T-helper 1 cell (primary cell): ENCODE data around the gene ACAP3.
A peak's percentile ranks its signal among the peaks of the same experiment; 100 is the strongest.
"Not testable (repeated sequence)": the region's sequence is repeated elsewhere in the genome, so short reads cannot be mapped to it uniquely, and the experiment has no call there.

Experiments used
- DNase-seq, 5 donors: peaks; one replicate each; pipeline ENCODE4 v3.0.0-alpha.2; 2012 to 2020

ACAP3 gene

DNA sequence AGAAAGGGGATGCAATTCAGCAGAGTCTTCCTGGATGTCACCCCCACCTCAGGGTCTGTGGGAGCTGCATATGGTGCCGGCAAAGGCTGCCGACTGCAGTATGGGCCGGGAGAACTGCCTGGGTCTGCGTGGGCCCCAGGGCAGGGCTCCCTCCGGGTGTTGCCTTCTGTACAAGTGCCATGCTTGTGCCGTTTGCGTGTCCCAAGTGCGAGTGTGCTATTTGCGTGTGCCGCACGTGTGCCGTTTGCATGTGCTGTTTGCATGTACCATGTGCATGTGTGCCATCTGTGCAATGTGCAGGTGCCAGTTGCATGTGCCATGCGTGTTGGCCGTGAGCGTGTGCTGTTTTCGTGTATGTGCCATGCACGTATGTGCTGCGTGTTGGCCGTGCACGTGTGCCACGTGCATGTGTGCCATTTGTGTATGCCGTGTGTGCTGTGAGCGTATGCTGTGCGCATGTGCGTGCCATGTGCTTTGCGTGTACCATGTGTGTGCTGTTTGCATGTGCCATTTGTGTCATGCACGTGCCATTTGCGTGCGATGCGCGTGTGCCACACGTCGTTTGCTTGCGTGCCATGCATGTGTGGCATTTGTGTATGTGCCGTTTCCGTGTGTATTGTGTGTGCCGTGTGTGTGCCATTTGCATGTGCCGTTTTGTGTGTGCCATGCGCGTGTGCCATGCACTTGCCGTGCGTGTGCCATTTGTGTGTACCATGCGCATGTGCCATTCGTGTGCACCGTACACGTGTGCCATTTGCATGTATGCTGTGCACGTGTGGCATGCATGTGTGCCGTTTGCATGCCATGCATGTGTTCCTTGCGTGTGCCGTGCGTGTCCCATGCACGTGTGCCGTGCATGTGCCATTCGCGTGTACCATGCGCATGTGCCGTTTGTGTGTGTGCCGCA is 21.8 kb upstream of the ACAP3 start:
- no peak for DNase-seq

DNA sequence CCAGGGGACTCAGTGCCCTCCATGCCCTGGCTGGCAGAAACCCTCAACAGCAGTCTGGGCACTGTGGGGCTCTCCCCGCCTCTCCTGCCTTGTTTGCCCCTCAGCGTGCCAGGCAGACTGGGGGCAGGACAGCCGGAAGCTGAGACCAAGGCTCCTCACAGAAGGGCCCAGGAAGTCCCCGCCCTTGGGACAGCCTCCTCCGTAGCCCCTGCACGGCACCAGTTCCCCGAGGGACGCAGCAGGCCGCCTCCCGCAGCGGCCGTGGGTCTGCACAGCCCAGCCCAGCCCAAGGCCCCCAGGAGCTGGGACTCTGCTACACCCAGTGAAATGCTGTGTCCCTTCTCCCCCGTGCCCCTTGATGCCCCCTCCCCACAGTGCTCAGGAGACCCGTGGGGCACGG is 20.5 kb upstream of the ACAP3 start:
- no peak for DNase-seq

DNA sequence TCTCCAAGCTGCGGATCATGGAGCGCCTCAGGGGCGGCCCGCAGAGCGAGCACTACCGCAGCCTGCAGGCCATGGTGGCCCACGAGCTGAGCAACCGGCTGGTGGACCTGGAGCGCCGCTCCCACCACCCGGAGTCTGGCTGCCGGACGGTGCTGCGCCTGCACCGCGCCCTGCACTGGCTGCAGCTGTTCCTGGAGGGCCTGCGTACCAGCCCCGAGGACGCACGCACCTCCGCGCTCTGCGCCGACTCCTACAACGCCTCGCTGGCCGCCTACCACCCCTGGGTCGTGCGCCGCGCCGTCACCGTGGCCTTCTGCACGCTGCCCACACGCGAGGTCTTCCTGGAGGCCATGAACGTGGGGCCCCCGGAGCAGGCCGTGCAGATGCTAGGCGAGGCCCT is 19.6 kb upstream of the ACAP3 start:
- no peak for DNase-seq

DNA sequence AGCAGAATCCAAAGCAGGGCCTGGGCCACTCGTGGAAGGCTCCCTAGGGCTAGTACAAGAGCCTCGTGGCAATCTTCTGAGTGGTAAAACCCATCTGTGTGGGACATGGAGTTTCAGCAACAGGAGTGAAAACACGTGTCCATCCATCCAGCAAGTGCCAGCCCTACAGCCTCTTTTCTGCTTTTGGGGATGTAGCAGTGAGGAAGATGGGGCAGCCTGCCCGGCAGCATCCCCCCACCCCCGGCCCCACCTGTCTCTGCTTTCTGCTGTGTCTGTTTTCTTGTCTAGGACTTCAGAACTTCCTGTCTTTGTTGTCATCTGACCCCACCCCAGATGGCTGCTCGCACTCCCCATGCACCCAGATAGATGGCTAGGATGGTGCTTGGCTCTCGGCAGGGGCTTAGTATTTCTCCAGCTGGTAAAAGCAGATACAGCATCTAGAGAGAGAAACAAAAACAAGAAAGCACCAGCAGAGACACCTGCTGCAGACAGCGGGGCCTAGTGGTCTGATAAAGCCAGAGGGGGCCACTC is 18.4 kb upstream of the ACAP3 start:
- no peak for DNase-seq

DNA sequence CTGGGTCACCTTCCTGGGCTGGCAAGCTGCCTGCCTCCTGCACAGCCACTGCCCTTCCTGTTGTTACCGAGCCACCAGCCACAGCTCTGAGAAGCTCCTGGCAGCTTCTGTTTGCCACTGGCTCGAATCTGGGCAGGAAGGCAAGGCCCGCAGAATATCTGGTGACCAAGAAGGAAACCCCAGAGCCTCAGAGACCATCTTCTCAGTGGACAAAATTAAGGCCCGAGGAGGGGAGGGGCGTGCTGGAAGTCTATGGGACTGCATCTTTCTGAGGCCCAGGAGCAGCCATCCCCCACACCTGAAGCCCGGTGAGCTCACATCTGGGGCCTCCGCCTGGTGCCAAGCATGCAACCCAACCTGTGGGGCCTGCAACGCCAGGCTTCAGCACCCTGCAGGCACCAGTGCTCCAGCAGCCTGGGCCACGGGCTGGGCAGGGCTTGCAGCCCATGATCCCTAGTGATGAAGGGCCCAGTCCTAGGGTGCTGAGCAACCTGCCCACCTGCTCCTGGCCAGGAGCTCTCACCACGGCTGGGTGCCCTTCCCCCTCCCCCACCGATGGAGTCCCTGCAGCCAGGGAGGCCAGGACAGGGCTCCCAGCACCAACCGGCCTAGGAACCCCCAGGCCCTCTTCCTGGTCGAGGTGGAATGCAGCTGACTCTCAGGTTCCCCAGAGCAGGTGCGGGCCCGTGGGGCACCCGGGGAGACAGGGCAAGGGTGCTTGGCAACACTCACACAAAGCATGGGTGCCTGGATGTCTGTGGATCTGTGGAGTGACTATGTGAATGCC is 17.8 kb upstream of the ACAP3 start:
- DNase-seq = no peak

DNA sequence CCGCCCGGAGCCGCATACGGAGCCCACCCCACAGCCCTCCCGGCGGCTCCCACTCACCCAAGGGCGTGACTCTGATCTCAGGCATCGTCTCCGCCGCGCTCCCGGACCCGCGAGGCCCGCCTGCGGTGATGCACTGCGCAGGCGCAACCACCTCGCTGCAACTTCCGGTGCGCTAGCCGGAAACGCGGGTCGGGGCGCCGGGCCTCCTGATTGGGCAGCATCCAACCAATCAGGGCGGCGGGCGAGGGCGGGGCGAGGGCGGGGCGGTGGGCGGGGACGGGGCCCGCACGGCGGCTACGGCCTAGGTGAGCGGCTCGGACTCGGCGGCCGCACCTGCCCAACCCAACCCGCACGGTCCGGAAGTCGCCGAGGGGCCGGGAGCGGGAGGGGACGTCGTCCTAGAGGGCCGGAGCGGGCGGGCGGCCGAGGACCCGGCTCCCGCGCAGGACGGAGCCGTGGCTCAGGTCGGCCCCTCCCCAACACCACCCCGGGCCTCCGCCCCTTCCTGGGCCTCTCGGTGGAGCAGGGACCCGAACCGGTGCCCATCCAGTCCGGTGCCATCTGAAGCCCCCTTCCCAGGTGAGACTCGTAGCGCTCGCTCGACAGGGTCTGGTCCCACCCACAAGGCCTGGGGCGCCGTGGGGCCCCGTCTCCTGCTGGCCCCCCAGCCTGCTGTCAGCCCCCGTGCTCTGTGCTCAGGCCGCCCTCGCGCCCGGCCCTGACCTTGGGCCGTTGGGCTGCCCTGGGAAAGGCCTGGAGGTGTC is 17.0 kb upstream of the ACAP3 start, which contains the start of the genes CPTP and INTS11:
Gene CPTP (plus strand): TSS at position 279 of the 764 bp plus-strand sequence. CDS start 2,109 bp downstream, outside the sequence.
Gene INTS11 (minus strand): TSS at position 137 of the 764 bp plus-strand sequence. CDS start 52 bp downstream, at position 85.
- peak; percentile 92 to 96 (median 95) for DNase-seq

DNA sequence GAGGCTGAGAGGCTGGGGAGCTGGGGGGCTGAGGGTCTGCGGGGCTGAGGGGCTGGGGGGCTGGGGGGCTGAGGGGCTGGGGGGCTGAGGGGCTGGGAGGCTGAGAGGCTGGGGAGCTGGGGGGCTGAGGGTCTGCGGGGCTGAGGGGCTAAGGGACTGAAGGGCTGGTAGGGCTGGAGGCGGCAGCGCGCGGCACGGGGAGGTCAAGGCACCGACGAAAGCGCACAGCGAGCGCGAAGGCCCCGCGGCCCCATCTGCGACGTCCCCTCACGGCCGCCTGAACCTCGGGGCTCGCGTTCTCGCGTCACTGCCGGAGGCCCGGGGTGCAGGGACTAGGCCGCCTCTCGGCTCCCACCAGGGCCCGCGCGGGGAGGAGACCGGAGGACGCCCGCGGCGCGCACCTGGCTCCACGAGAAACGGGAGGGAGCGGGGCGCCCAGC is 16.4 kb upstream of the ACAP3 start:
- no peak for DNase-seq

DNA sequence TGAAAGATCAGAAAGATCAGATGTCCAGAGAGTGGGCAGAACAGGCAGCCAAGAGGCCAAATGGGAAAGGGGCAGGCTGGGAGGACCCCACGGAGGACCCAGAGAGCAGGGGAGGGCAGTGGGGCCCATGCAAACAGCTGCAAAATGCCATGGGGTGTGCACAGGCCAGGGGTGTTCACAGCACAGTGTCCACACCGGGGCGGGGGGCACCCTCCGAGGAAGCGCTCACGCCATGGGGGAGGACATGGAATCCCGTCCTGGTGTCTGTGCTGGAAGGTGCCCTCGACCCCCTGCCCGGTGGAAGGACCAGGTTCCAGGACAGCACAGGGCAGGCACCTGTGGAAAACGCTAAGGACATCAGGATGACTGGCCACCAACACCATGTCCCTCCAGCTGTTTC is 15.2 kb upstream of the ACAP3 start:
- DNase-seq = no peak

DNA sequence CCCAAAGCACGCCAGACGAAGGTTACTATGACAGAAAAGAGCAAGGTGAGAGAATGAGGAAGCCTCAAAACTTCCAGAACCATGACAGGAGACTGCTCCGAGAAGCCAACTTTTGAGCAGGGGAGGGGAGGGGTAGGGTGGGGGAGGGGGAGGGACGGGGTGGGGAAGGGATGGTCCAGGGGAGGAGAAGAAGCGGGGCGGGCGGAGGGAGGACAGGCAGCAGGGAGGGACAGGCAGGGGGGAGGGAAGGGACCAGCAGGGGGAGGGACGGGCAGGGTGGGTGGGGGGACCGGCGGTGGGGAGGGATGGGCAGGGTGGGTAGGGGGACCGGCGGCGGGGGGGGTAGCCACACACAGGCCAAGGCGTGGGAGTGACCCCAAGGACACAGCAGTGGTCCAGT is 14.7 kb upstream of the ACAP3 start:
- DNase-seq = no peak

DNA sequence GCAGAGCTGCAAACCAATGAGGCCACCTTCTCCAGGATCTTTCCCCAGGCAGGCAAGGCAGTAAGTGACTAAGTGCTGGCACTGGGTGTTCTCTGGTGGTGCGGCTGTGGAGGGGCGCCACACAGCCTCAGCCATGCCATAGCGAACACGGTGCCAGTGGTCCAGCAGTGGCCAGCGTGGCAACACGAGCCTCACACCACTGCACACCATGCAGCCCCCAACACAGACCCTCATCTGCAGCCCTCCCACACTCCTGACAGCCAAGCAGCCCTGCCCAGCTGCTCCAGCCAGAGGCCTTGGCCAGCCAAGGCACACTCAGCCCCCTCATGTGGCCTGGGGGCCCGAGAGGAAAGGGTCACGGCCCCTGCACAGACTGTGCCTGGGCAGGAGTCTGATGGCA is 13.7 kb upstream of the ACAP3 start:
- DNase-seq = no peak

DNA sequence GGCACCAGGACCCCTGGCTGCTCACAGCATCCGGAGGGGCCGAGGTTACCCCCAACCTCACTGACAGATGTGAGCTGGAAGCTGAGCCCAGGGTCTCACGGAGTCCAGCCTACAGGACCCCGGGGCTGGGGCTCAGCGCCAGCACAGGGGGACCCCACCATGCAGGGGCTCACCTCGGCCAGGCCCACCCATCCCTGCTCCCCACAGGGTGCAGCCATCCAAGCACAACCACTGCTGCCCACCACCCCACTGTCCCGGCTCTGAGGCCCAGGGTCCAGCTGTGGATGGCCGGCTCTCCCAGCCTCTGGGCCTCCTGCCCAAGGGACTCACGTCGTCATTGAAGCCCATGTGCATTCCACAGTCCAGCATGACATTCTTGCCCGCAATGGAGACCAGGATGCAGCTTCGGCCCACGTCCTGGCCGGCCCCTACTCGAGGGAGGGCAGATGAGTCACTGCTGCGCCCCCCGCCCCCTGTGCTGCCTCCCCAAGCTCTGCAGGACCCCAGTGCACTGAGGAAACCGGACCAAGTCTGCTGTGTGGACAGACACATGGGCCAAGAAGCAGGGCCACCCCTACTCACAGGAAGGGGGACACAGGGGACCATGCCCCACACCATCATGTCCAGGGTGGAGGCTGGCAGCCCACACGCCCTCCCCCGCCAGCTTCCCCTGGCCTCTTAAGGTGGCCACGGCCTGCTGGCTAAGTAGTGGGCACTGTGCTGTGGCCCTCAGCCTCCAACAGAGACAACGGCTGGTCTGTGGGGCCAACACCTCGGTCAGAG is 13.1 kb upstream of the ACAP3 start:
- DNase-seq = no peak

DNA sequence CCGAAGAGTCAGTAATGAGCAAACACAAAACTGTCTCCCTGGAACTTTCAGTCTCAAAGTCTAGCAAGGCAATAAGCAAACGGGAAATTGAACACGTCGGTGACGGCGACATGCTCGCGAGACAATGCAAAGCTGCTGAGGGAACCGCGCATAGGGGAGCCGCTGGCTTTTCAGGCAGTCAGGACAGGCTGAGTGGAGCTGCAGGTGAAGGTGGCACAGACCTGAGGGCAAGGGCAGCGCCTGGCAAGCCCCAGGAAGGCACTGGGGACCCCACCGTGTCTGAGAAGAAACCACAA is 11.9 kb upstream of the ACAP3 start:
- DNase-seq = no peak

DNA sequence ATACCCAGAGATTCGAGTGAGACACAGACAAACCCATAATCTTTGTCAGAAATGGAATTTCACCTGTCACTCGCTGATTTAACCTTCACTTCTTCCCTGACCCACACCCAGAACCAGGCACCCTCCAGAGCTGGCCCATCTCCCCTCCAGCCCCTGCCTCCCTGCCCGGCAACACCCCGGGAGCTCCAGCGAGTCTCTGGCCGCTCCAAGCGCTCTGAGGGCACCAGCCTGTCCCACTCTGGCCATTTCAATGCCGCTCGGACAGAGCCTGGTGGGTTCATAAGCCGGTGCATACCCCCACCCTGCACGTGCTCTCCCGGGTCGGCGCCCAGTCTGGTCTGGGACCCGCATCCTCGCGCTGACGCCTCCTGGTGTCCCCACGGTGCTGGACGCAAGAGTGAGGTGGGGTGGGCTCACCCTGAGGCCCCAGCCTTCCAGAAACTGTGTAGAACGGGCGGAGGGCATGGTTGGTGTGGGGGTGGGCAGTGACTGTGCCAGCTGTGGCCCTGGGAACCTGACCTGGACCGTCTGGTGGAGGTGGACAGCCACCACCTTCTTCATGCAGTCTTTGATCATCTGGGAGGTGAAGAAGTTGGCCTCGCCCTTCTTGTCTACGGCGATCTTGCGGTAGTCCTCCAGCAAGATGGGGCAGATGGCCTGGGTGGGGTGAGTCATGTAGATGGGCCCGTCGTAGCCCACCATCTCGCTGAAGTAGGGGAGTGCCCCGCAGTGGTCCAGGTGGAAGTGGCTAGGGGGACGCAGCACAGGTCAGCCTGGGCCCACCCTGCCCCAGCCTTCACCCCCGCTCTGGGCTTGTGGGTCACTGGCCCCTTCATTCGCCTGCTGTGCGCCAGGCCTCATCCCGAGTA is 11.3 kb upstream of the ACAP3 start:
- DNase-seq = no peak

DNA sequence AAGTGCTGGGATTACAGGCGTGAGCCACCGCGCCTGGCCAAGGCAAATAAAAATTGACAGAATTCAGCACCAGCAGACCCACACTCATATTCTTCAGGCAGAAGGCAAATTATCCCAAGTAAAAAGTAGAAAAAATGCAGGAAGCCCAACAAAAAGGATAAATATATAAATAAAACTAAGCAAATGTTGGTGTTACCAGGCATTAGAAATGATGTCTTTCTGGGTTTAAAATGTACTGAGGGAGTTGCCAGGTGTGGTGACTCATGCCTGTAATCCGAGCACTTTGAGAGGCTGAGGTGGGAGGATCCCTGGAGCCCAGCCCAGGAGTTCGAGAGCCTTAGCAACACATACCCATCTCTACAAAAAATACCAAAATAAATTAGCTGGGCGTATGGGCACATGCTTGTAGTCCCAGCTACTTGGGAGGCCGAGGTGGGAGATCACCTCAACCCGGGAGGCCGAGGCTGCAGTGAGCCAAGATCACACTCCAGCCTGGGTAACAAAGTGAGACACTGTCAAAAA is 10.5 kb upstream of the ACAP3 start:
- no peak for DNase-seq

DNA sequence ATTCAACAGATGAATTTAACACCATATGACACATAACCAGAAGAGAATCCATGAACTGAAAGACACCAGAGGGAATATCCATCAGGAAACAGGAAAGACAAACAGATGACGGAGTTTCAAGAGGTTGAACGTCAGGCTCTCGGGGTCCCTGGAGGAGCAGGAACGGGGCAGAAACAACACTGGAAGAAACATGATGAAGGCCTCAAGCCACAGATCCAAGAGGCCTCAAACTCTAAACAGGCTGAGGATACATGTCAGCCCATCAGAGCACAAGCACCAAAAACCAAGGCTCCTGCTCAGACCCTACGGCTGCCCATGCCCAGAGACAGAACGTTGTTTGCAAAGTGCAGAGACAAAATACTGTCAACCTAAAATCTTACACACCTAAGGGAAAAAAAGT is 9.7 kb upstream of the ACAP3 start:
- DNase-seq = no peak

DNA sequence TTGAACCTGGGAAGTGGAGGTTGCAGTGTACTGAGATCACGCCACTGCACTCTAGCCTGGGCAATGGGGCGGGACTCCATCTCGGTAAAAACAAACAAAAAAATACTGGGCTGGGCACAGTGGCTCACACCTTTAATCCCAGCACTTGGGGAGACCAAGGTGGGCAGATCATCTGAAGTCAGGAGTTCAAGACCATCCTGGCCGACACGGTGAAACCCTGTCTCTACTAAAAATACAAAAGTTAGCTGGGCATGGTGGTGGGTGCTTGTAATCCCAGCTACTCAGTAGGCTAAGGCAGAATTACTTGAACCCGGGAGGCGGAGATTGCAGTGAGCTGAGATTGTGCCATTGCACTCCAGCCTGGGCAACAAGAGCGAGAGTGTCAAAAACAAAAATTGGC is 8.5 kb upstream of the ACAP3 start:
- DNase-seq = not testable (repeated sequence)

DNA sequence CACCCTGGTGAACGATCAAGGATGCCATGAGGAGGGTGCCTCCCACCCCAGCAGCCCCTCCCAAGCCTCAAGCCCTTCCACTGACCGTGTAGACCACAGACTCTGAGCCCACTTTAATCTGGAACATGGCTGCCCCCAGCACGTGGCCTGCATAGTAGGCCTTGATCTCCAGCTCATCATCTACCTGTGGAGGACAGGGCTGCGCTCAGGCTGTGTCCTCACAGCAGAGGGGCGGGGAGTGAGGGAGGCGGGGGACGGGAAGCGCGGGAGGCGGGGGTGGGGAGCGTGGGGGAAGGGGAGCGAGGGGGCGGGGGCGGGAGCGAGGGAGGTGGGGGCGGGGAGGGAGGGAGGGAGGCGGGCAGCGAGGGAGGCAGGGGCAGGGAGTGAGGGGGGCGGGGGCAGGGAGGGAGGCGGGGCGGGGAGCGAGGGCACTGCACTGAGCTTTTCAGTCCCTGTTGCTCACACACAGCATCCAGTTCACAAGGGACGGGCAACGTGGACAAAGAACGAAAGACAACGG is 7.8 kb upstream of the ACAP3 start:
- no peak for DNase-seq

DNA sequence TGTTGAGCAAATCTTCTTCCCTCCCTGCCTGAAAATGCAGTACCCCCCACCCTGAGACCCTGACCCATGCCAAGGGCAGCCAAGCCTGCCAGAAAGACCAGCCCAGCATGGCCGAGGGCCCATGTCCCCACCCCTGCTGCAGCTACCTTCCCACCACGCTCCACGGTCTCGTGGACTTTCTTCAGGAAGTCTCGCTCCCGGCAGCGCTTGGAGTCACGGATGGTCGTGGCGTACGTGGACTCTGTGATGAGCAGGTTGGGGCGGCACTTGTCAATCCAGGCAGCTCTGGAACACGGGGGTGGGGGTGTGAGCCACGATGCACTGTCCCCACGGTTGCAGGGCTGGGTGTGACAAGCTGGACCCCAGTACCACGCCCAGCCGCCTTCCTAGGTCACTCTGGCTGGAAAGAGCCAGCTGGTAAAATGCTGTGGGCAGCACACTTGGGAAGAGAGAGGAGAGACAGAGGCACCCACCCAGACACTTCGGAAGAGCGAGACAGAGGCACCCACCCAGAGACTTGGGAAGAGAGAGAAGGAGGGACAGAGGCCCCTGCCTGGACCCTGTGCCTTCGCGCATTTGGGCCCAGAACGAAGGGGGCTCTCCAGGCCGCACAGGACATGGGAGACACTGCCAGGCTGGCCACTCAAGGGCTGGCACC is 7.1 kb upstream of the ACAP3 start:
- DNase-seq = no peak

DNA sequence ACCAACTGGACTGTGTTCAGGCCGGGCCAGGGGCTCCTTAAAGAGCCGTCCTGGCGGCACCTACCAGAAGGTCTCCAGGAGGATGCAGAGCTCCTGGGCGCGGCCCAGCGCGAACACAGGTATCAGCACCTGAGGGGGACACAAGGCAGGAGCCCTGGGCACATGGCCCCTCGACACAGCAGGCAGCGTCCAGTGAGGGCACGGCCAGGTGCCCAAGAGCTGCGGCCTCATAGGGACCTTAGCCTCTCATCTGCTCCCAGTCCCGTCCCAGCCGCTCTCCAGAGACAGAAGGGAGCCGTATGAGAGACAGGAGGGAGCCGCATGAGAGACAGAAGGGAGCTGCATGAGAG is 6.5 kb upstream of the ACAP3 start:
- DNase-seq = no peak
